Esophagus muscularis mucosa (tissue), 4 donors: ENCODE results near the gene ZNF500.

Experiments used
- CTCF ChIP-seq, 3 experiments: fragments of 200-600 bp in 2 of 3; fragments of 450-650 bp in 1 of 3; sonication (generic) in 2 of 3; IDR thresholded peaks; one replicate each; pipeline ENCODE4 v1.5.1; 2017 to 2019; ENCODE audit warnings: antibody characterized with exemption in 3 of 3, mild to moderate bottlenecking in 2 of 3, moderate library complexity in 1 of 3
- EP300 ChIP-seq: sonication (generic); formaldehyde crosslinking; IDR thresholded peaks from one replicate; pipeline ENCODE4 v1.6.1; 2017; ENCODE audit warnings: antibody characterized with exemption
- POLR2A ChIP-seq: fragments of 450-650 bp; IDR thresholded peaks from one replicate; pipeline ENCODE4 v1.6.1; 2017; ENCODE audit warnings: antibody characterized with exemption, moderate library complexity, mild to moderate bottlenecking, low read depth

GRCh38 chr16:4787068-4787467 lies 20.1 kb upstream of the ZNF500 start:
- TF ChIP-seq CTCF (IDR thresholded peaks at IDR 0.05), result no peak
- no peak for TF ChIP-seq POLR2A
- TF ChIP-seq EP300, result no peak
